Tibial nerve (tissue), 4 donors: ENCODE results near the gene CORO1C. TPM values are rescaled to one million over a fixed set of nuclear protein-coding genes. Genes with fewer than 3 reads are reported as not detected.

Experiments
- DNase-seq, 2 donors: peaks; one replicate each; pipeline ENCODE4 v3.0.0-alpha.2; 2019; ENCODE audit warnings: low spot score in 2 of 2
- H3K27ac ChIP-seq, 4 donors: fragments of 200-600 bp; sonication (generic) in 3 of 4; one replicate each; pipeline ENCODE4 v1.5.1; 2017 to 2019; ENCODE audit warnings: mild to moderate bottlenecking in 1 of 4
- H3K27me3 ChIP-seq, 2 donors: fragments of 200-600 bp; sonication (generic) in 1 of 2; one replicate each; pipeline versions ENCODE4 v1.5.1 to v1.6.0; 2017 to 2019
- H3K36me3 ChIP-seq, 3 donors: fragments of 200-600 bp; sonication (generic); one replicate each; pipeline ENCODE4 v1.5.1; 2018 to 2019
- H3K4me1 ChIP-seq, 4 donors: fragments of 200-600 bp; sonication (generic) in 3 of 4; one replicate each; pipeline ENCODE4 v1.5.1; 2017 to 2019
- H3K4me3 ChIP-seq, 4 donors: fragments of 200-600 bp; sonication (generic) in 3 of 4; one replicate each; pipeline ENCODE4 v1.5.1; 2017 to 2019; ENCODE audit warnings: mild to moderate bottlenecking in 1 of 4, moderate library complexity in 1 of 4
- H3K9me3 ChIP-seq, 4 donors: fragments of 200-600 bp; sonication (generic) in 3 of 4; one replicate each; pipeline ENCODE4 v1.5.1; 2017 to 2019
- EP300 ChIP-seq, 2 donors: sonication (generic); formaldehyde crosslinking; IDR thresholded peaks; one replicate each; pipeline ENCODE4 v1.6.1; 2017; ENCODE audit warnings: antibody characterized with exemption in 2 of 2, mild to moderate bottlenecking in 1 of 2
- POLR2A ChIP-seq, 2 donors: fragments of 450-650 bp; IDR thresholded peaks; one replicate each; pipeline ENCODE4 v1.6.1; 2017; ENCODE audit warnings: antibody characterized with exemption in 2 of 2, mild to moderate bottlenecking in 2 of 2, moderate library complexity in 2 of 2
- WGBS, 2 donors: methylation state at CpG; one replicate each; pipeline ENCODE4 v1.1.5; 2018; 5-methylcytosine and 5-hydroxymethylcytosine counted together
- total RNA-seq, 4 donors: library from RNA; depleted of rRNA; stranded (reverse); fragments of >200 nt; gene quantifications; one replicate each; pipeline ENCODE4 v1.1.0, GENCODE V29; 2016
- TF ChIP-seq, protein P1 (sequence below), 5 experiments: fragments of 200-600 bp in 3 of 5; fragments of 450-650 bp in 2 of 5; sonication (generic) in 3 of 5; IDR thresholded peaks; one replicate each; pipeline ENCODE4 v1.5.1; 2016 to 2019; ENCODE audit warnings: antibody characterized with exemption in 5 of 5, mild to moderate bottlenecking in 3 of 5, moderate library complexity in 2 of 5

Gene CORO1C
- total RNA-seq, 4 donors from 2014 or later, result 110 to 181 (median 158) TPM

GRCh38 chr12:108614041-108614440, 117.3 kb downstream of the CORO1C start:
- Histone ChIP-seq H3K9me3 (peaks cover 0 to 6% (median 0%) of the 10 kb centered on the region in 4 donors), H3K36me3 (no peaks in the 10 kb centered on the region), H3K4me1 (peaks cover 0 to 48% (median 7%) of the 10 kb centered on the region in 4 donors), H3K27ac (no peak overlapping the region), H3K4me3 (no peak overlapping the region), H3K27me3 (no peaks in the 10 kb centered on the region)
- DNase-seq, result no peak
- TF ChIP-seq EP300 (IDR thresholded peaks at IDR 0.05) (no peak), POLR2A (IDR thresholded peaks at IDR 0.05) (no peak)
- TF ChIP-seq, protein P1, sequence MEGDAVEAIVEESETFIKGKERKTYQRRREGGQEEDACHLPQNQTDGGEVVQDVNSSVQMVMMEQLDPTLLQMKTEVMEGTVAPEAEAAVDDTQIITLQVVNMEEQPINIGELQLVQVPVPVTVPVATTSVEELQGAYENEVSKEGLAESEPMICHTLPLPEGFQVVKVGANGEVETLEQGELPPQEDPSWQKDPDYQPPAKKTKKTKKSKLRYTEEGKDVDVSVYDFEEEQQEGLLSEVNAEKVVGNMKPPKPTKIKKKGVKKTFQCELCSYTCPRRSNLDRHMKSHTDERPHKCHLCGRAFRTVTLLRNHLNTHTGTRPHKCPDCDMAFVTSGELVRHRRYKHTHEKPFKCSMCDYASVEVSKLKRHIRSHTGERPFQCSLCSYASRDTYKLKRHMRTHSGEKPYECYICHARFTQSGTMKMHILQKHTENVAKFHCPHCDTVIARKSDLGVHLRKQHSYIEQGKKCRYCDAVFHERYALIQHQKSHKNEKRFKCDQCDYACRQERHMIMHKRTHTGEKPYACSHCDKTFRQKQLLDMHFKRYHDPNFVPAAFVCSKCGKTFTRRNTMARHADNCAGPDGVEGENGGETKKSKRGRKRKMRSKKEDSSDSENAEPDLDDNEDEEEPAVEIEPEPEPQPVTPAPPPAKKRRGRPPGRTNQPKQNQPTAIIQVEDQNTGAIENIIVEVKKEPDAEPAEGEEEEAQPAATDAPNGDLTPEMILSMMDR (IDR thresholded peaks at IDR 0.05), result no peak
- 77 to 90% methylated on average over 2 to 4 of the region's 4 CpGs for WGBS, 2 donors

- no peak overlapping the region for H3K4me3 ChIP-seq
- H3K27me3 ChIP-seq, result no peaks in the 10 kb centered on the region
- no peaks in the 10 kb centered on the region for H3K36me3 ChIP-seq
- TF ChIP-seq POLR2A (IDR thresholded peaks at IDR 0.05) (no peak), EP300 (IDR thresholded peaks at IDR 0.05) (no peak)
- TF ChIP-seq, protein P1 (IDR thresholded peaks at IDR 0.05), result no peak
- 54 to 63% methylated on average over 4 to 7 of the region's 9 CpGs for WGBS, 2 donors
- DNase-seq, result no peak
- H3K27ac ChIP-seq, result no peak overlapping the region
- H3K4me1 ChIP-seq, result peaks cover 0 to 53% (median 7%) of the 10 kb centered on the region in 4 donors
- peaks cover 0 to 6% (median 0%) of the 10 kb centered on the region in 4 donors for H3K9me3 ChIP-seq
Measured at GRCh38 chr12:108613548-108613947, 117.8 kb downstream of the CORO1C start.

- peaks cover 0 to 6% (median 0%) of the 10 kb centered on the region in 4 donors for H3K9me3 ChIP-seq
- no peak overlapping the region for H3K27ac ChIP-seq
- H3K4me1 ChIP-seq, result peaks cover 0 to 47% (median 6%) of the 10 kb centered on the region in 4 donors
- no peaks in the 10 kb centered on the region for H3K27me3 ChIP-seq
- 73 to 85% methylated on average over 8 of the region's 8 CpGs for WGBS, 2 donors
- H3K36me3 ChIP-seq, result no peaks in the 10 kb centered on the region
- TF ChIP-seq POLR2A (IDR thresholded peaks at IDR 0.05) (no peak), EP300 (IDR thresholded peaks at IDR 0.05) (no peak)
- TF ChIP-seq, protein P1 (IDR thresholded peaks at IDR 0.05), result no peak
- no peak overlapping the region for H3K4me3 ChIP-seq
- no peak for DNase-seq
Measured at GRCh38 chr12:108612788-108613282, 118.5 kb downstream of the CORO1C start.

GRCh38 chr12:108611884-108612415, 119.4 kb downstream of the CORO1C start:
- Histone ChIP-seq H3K36me3 (no peaks in the 10 kb centered on the region), H3K4me3 (no peak overlapping the region), H3K27ac (peak overlapping the region in 1 of 4 donors; percentile 60), H3K4me1 (peaks cover 0 to 38% (median 2%) of the 10 kb centered on the region in 4 donors), H3K9me3 (peaks cover 0 to 6% (median 0%) of the 10 kb centered on the region in 4 donors), H3K27me3 (peaks cover 0 to 3% of the 10 kb centered on the region in 2 donors)
- WGBS, 2 donors, result 33 to 51% methylated on average over 5 of the region's 5 CpGs
- no peak for DNase-seq
- TF ChIP-seq POLR2A (IDR thresholded peaks at IDR 0.05), result no peak
- TF ChIP-seq, protein P1 (IDR thresholded peaks at IDR 0.05), result peak in 4 of 5 experiments; percentile 28 to 35 (median 31)

DNA sequence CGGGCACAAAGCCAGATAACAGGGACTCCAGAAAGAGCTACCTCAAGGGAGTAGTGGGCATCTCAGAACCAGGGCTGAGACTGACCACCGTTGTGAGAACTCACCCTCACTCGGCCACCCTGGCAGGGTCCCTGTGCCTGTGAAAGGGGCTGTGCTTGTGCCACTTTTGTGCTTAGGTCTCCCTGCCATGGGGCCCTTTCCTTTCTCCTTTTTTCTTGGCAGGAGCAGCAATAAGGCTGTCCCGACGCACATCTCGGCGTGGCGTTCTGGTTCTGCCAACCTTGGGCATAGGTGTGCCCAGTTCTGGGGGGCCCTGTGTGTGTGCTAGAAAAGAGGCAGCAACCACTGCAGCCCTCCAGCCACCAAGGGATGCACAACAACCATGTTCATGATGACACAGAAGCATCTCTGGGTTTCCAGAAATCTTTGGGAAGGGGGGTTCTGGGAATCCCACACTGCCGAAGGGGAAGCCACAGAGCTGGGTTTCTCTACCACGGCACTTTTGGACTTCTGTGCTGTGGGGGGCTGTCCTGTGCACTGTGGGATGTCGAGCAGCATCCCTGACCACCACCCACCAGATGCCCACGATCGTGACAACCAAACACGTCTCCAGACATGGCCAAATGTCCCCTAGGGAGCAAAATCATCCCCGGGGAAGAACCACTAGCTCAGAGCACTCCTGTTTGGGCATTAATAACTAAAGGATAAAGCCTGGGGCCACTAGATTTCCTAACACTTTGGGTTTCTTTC, 120.3 kb downstream of the CORO1C start:
- WGBS, 2 donors, result 82% methylated on average over 15 of the region's 15 CpGs
- Histone ChIP-seq H3K4me3 (no peak overlapping the region), H3K36me3 (no peaks in the 10 kb centered on the region), H3K4me1 (peaks cover 0 to 35% (median 1%) of the 10 kb centered on the region in 4 donors), H3K27me3 (peaks cover 0 to 3% of the 10 kb centered on the region in 2 donors), H3K9me3 (peaks cover 0 to 4% (median 0%) of the 10 kb centered on the region in 4 donors), H3K27ac (peak overlapping the region in 2 of 4 donors; percentile 58 to 60)
- TF ChIP-seq, protein P1 (IDR thresholded peaks at IDR 0.05), result no peak
- TF ChIP-seq POLR2A (IDR thresholded peaks at IDR 0.05) (no peak), EP300 (IDR thresholded peaks at IDR 0.05) (no peak)
- no peak for DNase-seq
